ENCODE measurements around the gene GPSM1. TPM values are rescaled to one million over a fixed set of nuclear protein-coding genes. Genes with fewer than 3 reads are reported as not detected.

Gene GPSM1
- total and polyA plus RNA-seq, 9 of the 15 experiments (the other 6 are each of a cell fraction or from before 2014, with no cell fraction given), result 0.04 to 14.2 (median 3.1) TPM

GRCh38 chr9:136329636-136330405 is 2.5 kb downstream of the GPSM1 start:
- ChIA-PET CTCF (ENCODE audit: low intra/inter-chr PET ratio) (no interaction called here), POLR2A (no interaction called here)
- ATAC-seq (no peak), FAIRE-seq (no peak), DNase-seq (ENCODE audit: extremely low read depth in 1 of 4, low spot score in 3 of 4) (no peak)
- Histone ChIP-seq H3K4me1 (replicated peaks in 1 of 2; ENCODE audit: control insufficient read depth in 2 of 2, insufficient read depth in 2 of 2, low read length in 2 of 2) (peaks cover 4 to 94% of the 10 kb centered on the region in 2 experiments), H3K79me2 (ENCODE audit: control insufficient read depth, insufficient read depth, low read length) (peaks cover 15% of the 10 kb centered on the region), H2AFZ (ENCODE audit: low read depth, low read length) (no peak overlapping the region), H4K20me1 (replicated peaks; ENCODE audit: control insufficient read depth, insufficient read depth, low read length) (no peaks in the 10 kb centered on the region), H3K9ac (ENCODE audit: insufficient read depth in 1 of 2, low read depth in 2 of 2, low read length in 2 of 2) (peak overlapping the region in 1 of 2 experiments; percentile 88; a peak in 2 of 4 replicates), H3K9me3 (replicated peaks; ENCODE audit: control insufficient read depth, insufficient read depth, low read depth, low read length) (no peaks in the 10 kb centered on the region), H3K27me3 (ENCODE audit: control insufficient read depth in 2 of 2, insufficient read depth in 2 of 2, low read length in 2 of 2) (no peaks in the 10 kb centered on the region), H3K27ac (ENCODE audit: extremely low read depth, low read depth, low read length) (no peak overlapping the region), H3K9me1 (ENCODE audit: control insufficient read depth, insufficient read depth, low read length) (no peaks in the 10 kb centered on the region), H3K36me3 (ENCODE audit: control insufficient read depth, insufficient read depth, low read length) (no peaks in the 10 kb centered on the region), H3K4me3 (no peak overlapping the region), H3K4me2 (ENCODE audit: insufficient read depth, low read length) (no peak overlapping the region)
- BruUV-seq (replicated peaks), result no TSS peak
- in situ Hi-C loops (cut with MboI), result loop anchor here (25.0 kb wide), 1 partner anchor 307 kb away; no protein-coding TSS in a partner anchor
- intact Hi-C loops (cut with micrococcal nuclease), result no loop called here
- TF ChIP-seq RBM34 (IDR thresholded peaks at IDR 0.05; ENCODE audit: borderline replicate concordance, insufficient read depth, low read length) (no peak), RBBP5 (IDR thresholded peaks at IDR 0.05; ENCODE audit: borderline replicate concordance, insufficient read depth, low read length, poor library complexity, severe bottlenecking) (no peak), STAG1 (CRISPR knock-in tag; IDR thresholded peaks at IDR 0.05; ENCODE audit: borderline replicate concordance) (no peak), FOSL1 (tag; conservative IDR thresholded peaks at IDR 0.05) (no peak), FOXK2 (conservative IDR thresholded peaks at IDR 0.05 in 1 of 2, IDR thresholded peaks at IDR 0.05 in 1 of 2; ENCODE audit: low read depth in 2 of 2) (no peak), HNRNPL (IDR thresholded peaks at IDR 0.05; ENCODE audit: low read depth, low read length) (no peak), NRF1 (conservative IDR thresholded peaks at IDR 0.05 in 1 of 2, IDR thresholded peaks at IDR 0.05 in 1 of 2) (no peak), RNF219 (CRISPR knock-in tag; IDR thresholded peaks at IDR 0.05) (no peak), ZNF282 (CRISPR knock-in tag; IDR thresholded peaks at IDR 0.05) (no peak)
- 75% methylated on average over 13 of the region's 23 CpGs for WGBS (ENCODE audit: insufficient coverage, low coverage, missing lambda C conversion rate)

Data from K562 (cell line).